GM19099 (cell line): ENCODE data around the gene S100PBP.

Experiments used
- POLR2A ChIP-seq: IDR thresholded peaks from 3 replicates; pipeline ENCODE4 v1.6.1; 2011; ENCODE audit warnings: low read depth; ENCODE audit not compliant: insufficient read length; ENCODE audit errors: extremely low read depth

The S100PBP gene

DNA sequence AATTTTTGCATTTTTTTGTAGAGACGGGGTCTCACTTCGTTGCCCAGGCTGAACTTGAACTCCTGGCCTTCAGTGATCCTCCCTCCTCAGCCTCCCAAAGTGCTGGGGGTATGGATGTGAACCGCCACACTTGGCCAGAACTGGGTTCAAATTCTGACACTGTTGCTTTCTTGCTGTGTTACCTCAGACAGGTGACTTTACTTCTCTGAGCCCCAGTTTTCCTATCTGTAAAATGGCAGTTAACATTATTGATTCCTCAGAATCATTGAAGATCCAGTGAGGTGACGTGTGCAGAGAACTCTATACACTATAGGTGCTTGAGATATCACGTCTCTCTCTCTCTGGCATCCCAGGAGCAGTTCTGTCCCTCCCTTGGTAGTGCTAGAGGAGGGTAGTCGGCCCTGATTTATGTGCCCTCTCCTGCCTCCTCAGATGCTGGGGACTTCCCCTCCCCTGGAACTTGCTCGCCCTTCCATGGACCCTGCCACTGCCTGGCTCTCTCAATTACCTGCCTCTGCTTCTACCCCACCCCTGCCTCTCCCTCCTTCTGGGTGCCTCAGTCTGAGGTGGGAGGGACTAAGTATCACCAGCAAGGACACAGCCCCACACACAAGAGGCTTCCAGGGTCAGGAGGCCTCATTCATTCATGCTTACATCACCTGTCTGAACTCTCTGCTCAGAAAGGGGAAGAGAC, 66.0 kb downstream of the S100PBP start:
- no peak for TF ChIP-seq POLR2A

DNA sequence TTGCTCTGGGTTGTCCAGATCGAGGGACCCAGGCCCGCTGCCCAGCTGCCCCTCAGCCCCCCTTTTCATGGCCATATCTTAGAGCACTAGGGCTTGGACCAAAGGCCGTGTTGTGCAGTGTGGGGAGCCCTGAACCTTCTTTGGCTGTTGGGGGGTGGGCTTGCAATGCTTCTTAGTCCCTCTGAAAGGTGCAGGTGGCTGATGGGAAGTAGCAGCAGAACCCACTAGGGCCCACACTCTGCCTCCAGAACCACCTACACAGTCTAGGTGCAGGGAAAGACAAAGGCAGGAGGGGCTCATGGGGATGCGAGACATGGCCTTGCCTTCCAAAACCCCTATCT, 66.5 kb downstream of the S100PBP start:
- TF ChIP-seq POLR2A: no peak

DNA sequence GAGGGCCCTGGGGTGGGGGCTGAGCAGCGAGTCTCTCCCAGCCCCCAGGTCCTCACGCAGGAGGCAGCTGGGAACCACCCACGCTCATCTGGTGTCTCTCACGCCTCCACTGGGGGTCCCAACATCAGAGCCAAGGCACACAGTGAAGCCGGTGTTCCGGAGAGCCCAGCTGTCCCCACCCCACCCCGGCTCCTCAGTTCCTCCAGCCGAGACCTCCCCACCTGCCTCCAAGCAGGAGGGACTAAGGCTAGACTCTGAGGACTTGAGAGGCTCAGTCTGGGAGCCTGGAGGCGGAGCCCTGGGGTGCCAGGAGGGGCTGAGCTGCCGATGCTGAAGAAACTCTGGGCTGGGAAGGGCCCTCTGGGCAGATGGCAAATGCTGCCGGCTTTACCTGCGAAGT, 67.3 kb downstream of the S100PBP start:
- TF ChIP-seq POLR2A: no peak

DNA sequence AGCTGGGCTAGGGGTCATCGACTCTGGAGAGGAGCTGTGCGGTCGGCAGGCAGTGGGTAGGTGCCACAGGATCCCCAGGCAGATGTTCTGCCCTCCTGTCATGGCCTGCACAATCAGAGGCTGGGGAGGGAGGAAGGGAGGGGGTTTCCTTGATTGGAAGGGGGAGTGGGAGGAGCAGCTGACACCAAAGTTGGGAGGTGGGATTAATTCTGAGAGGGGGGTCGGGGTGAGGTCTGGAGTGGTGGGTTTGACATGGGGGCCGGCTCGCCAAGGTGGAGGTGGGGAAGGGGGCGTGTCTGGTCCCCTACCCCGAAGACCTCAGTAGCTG, 68.2 kb downstream of the S100PBP start:
- no peak for TF ChIP-seq POLR2A

DNA sequence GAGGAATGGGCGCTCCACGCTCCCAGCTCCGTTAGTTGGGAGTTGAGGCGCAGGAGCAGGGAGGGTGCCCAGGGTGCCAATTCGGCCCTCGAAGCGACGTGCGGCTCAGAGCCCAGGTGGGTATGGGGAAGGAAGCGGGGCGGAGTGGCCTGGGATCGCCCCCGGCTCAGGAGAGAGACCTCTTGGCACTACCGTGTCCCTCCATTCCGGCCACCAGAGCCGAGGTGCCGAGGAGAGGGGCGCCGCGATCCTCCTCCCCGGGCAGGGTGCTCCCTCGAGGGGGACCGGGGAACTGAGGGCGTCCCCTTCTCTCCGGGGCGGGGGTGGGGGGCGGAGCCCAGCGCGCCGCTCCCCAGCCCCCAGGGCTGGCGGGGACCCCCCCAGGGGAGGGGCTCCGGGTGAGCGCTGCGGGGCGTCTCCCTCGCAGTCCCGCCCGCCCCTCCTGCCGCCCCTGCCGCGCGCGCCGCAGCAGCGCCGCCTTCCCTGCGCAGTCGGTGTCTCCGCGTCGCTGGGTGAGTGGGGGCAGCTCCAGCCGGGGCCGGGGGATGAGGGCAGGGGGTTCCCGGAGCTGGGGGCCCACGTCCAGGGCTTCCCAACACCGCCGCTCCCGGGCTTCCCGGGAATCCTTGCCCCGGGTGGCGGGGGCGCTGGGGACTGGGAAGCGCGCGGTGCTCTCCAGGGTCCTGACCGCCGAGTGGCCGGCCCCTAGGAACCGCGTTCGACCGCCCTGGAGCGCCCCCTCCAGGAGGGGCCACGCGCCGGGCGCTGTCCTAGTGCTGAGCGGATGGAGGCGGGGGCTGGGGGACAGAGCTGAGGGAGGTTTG, 68.8 kb downstream of the S100PBP start, which contains the start of gene HPCA:
Gene HPCA, plus strand, starts transcription at position 488 of the 824 bp plus-strand sequence. CDS start 2,408 bp downstream, outside the sequence.
- TF ChIP-seq POLR2A: no peak

DNA sequence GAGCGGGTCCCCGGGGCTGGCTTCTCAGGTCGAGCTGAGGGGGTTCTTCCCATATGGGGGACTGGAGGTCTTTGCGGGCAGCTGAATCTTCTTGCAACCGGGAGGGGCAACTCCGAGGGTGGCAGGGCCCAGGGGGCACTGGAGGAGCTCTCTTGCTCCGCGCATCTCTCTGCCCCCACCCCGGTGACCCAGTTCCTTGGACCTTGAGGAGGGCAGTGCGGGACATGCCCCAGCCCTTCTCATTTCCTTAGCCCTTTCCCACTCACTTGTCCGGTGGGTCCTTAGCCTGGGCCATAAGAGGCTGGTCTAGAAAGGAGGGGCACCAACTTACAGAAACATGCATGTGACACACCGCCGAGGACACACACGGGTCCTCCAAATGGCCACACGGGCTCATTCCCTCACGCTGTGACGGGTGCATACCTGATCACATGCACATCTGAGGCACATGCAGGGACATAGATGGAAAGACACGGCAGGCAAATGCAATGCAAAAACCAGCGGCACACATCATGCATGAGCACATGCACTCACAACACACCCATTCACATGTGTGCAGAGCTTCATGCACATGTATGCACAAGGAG, 69.5 kb downstream of the S100PBP start:
- TF ChIP-seq POLR2A: no peak

DNA sequence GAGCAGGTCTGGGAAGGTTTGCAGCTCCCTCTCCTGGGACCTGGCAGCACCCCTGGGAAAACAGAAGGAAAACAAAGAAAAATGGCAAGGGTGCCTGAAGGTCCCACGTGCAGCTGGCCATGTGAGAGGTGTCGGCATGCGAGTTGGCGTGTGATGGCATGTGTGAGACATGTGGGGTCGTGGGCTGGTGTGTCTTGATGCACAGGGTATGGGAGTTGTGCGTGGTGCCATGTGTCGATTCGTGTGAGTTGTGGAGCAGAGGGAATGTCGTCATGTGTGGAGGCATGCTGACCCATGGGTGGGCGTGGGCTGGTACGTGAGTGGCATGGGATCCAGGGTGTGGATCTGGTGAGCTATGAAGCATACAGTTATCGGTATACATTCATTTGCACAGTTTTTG, 70.2 kb downstream of the S100PBP start:
- no peak for TF ChIP-seq POLR2A

DNA sequence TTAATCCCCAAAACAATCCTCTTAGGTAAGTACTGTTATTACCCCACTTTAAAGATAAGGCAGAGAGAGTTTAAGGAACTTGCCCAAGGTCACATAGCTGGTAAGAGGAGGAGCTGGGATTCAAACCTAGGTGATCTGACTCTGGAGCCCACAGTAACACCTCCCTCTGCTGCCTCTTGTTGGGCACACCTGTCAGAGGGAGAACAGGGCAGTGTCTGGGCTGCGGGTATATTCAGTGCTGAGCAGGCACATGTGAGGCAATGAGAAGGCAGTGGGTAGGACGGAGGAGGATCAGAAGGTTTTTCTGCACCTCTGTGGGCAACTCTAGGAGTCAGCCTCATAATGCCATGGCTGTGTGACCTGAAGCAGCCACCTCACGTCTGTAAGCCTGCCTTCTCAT, 70.7 kb downstream of the S100PBP start:
- no peak for TF ChIP-seq POLR2A

DNA sequence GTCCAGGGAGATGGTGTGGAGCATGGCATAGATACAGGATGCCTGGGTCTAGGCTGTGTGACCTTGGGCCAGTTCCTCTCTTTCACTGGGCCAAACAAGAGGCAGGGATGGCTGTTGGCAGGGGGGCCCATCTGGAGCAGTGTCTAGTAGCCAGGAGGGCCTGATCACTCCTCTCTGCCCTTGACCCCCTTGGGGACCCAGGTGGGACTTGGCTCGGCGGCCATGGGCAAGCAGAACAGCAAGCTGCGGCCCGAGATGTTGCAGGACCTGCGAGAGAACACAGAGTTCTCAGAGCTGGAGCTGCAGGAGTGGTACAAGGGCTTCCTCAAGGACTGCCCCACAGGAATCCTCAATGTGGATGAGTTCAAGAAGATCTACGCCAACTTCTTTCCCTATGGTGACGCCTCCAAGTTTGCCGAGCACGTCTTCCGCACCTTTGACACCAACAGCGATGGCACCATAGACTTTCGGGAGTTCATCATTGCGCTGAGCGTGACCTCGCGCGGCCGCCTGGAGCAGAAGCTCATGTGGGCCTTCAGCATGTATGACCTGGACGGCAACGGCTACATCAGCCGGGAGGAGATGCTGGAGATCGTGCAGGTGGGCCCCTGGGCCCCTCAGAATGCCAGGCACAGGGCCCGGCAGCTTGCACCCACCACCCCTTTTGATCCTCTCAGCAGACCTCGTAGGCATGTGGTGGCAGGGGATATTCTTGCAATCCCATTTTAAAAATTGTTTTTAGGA, 71.4 kb downstream of the S100PBP start:
- TF ChIP-seq POLR2A: no peak

DNA sequence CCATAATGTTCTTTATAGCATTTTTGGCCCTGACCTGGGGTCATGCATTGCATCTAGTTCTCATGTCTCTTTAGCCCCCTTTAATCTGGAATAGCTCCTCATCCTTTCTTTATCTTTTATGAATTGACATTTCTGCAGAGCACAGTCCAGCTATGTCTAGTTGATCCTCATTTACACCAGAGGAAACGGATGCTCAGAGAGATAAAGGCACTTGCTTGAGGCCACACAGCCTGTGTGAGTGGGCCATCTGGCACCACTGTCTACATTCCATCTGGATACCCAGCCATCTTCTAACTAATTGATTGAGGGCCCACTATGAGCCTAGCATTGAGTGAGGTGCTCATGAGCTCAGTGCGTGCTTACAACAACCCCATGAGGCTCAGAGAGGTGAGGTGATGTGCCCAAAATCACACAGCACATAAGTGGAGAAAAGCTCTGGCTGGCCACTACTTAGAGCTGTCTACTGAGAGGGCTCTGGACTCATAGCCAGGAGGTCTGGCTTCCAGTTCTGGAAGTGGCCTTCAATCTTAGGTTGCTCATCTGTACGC, 72.4 kb downstream of the S100PBP start:
- TF ChIP-seq POLR2A: no peak

DNA sequence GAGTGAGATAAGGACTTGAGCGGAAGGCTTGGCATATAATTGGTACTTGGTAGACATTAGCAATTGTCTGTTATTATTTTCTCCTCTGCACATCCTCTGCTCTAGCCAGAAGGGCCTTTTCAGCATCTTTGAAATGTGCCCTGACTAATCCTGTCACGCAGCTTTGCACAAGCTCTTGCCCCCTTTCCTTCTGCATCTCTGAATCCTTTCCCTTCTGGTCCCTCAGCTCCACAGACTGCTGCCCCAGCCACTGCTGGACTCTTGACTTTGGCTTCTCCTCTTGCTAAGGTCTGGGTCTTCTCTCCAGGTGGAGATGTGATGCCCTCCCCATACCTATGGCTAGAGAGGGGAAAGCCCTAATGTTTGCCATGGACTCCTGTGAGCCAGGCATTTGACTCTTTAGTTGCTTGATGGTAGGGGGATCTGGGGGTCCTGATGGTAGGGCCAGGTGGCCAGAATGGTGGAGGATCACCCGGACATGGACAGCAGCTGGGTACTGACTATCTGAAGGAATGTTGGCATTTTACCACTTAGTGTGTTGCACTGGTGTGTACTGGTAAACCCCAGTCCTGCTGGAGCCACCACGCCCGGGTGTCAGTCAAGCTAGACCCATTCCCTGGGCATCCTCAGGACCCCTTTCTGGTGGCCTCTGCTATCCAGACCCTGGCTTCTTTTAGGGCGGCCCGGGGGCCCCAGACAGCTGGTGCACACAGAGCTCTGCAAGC, 73.2 kb downstream of the S100PBP start:
- TF ChIP-seq POLR2A: no peak

DNA sequence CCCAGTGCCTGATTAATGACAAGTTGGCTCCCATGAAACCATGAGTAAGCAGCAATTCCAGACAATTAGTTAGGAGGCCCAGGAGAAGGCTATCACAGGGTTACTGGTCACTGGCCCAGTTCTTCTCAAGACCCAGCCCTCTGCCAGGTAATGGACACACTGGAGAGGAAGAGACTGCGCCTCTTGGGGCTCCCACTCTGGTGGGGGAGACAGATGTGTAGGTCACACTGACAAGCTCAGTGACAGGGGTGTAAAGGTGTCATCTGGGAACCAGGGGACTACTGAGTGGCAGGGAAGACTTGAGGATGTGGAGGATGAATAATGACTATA, 73.8 kb downstream of the S100PBP start:
- no peak for TF ChIP-seq POLR2A

DNA sequence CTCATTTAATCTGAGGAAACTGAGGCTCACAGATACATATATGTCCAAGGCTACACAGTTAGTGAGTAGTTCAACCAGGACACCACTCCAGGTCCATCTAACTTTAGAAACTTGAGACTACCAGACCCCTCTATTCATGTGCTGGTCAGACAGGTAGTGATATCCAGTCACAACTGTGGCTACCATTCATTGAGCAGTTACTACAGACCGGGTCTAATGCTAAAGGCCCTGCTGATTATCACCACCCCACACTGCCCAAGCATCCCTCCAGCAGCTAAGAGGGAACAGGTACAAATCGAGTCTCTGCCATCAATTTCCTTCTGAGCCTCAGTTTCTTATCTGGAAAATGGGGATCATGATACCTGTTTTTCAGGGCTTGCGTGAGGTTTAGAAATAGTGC, 74.2 kb downstream of the S100PBP start:
- TF ChIP-seq POLR2A: no peak

DNA sequence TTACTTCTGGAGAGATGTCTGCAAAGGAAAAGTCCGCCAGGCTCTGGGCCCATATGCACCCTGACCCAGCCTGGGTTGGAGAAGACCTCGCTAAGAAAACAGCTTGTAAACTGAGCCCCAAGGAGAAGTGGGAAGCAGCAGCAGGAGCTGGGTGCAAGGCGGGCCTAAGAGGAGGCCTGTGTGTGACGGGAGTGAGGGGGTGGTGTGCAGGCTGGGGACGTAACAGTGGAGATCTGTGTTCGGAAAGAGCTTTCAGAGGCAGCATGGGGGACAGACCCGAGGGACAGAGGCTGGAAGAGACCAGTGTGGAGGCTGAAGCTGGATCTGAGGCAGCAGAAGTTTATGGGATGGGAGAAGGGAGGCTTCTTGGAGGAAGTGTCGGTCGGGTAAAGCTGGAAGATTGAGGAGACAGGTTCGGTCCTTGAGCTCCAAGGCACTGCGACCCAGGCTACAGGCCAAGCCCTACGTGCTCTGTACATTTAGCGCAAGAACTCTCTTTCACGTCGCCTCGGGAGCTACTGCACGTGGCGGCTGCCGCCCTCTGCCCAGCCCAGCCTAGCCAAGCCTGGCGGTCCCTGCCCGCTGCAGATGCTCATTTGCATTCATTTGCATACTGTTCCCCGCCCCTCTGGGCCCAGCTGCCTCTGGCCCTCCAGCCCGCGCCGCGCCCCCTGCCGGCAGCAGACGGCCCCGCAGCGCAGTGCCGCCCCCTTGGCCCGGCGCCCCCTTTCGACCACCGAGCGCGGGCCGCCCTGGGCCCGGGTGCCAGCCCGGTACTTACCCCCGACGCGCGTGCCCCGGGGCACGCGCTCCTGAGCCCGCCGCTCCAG, 75.1 kb downstream of the S100PBP start:
- no peak for TF ChIP-seq POLR2A
